ENCODE measurements around the gene BCL2L11. TPM values are rescaled to one million over a fixed set of nuclear protein-coding genes. Genes with fewer than 3 reads are reported as not detected.

Gene BCL2L11
- total and polyA plus RNA-seq, 10 of the 15 experiments (the other 5 are each of a cell fraction or from before 2014, with no cell fraction given) = 0.29 to 10.1 (median 1.1) TPM

DNA sequence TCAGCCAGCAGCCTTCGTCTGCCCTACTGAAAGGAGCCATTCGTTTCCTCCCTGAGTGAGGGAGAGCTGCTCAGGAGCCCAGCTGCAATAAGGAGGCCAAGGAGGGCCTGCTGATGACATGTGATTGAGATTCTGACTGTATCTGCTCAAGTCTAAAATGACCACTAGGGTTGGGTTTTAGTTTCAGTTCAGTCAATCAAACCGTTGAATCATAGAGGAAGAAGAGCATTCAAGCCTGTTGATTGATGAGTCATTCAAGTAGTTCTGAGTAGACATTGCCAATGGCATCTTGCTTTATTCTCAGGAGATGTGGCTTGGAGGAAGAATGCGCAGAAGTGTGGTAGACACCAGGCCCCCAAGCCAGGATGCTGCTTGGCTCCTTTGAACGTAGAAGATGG lies 19.9 kb upstream of the BCL2L11 start (continued):
- TF ChIP-seq CHD2 (IDR thresholded peaks at IDR 0.05; ENCODE audit: borderline replicate concordance, low read depth, low read length) (no peak), SPI1 (IDR thresholded peaks at IDR 0.05; ENCODE audit: borderline replicate concordance, insufficient read depth, low read depth, low read length) (no peak; the same call in 1 of the 2 replicates), MTA2 (IDR thresholded peaks at IDR 0.05; ENCODE audit: low read depth) (peak; percentile 74; the same call in 1 of the 2 replicates), BRCA1 (IDR thresholded peaks at IDR 0.05; ENCODE audit: low read depth, low read length) (no peak), FOXM1 (IDR thresholded peaks at IDR 0.05; ENCODE audit: low read depth, low read length) (peak; percentile 78), EGR1 (IDR thresholded peaks at IDR 0.05; ENCODE audit: borderline replicate concordance in 1 of 2, low read depth in 2 of 2, low read length in 2 of 2) (no peak), PAX5 (IDR thresholded peaks at IDR 0.05; ENCODE audit: borderline replicate concordance, low read depth, low read length) (peak; percentile 90), CREM (IDR thresholded peaks at IDR 0.05; ENCODE audit: low read depth) (peak; percentile 59; the same call in 1 of the 2 replicates), SMC3 (IDR thresholded peaks at IDR 0.05; ENCODE audit: borderline replicate concordance, low read length) (no peak), RFX5 (IDR thresholded peaks at IDR 0.05; ENCODE audit: low read depth, low read length) (no peak), RAD51 (IDR thresholded peaks at IDR 0.05) (no peak), SIN3A (IDR thresholded peaks at IDR 0.05; ENCODE audit: low read depth, low read length) (no peak), CBFB (IDR thresholded peaks at IDR 0.05; ENCODE audit: low read depth) (no peak), SIX5 (IDR thresholded peaks at IDR 0.05; ENCODE audit: low read depth, low read length, severe bottlenecking) (no peak), YY1 (IDR thresholded peaks at IDR 0.05; ENCODE audit: low read depth, low read length) (no peak), PAX8 (IDR thresholded peaks at IDR 0.05) (no peak), ZNF384 (IDR thresholded peaks at IDR 0.05; ENCODE audit: borderline replicate concordance, low read depth, low read length) (no peak), EED (IDR thresholded peaks at IDR 0.05; ENCODE audit: low read depth) (peak; percentile 71), ZSCAN29 (IDR thresholded peaks at IDR 0.05) (no peak), IKZF2 (IDR thresholded peaks at IDR 0.05) (peak; percentile 84 to 85), SMAD1 (IDR thresholded peaks at IDR 0.05; ENCODE audit: low read depth, partially characterized antibody) (no peak), TARDBP (IDR thresholded peaks at IDR 0.05; ENCODE audit: borderline replicate concordance) (no peak), ETV6 (conservative IDR thresholded peaks at IDR 0.05 in 1 of 2, IDR thresholded peaks at IDR 0.05 in 1 of 2; ENCODE audit: borderline replicate concordance in 1 of 2, low read depth in 1 of 2) (peak in 1 of 2 experiments; percentile 28; a peak in 1 of 4 replicates), POLR2A (IDR thresholded peaks at IDR 0.05; ENCODE audit: low read depth, low read length) (no peak)
- TF ChIP-seq, protein P1, sequence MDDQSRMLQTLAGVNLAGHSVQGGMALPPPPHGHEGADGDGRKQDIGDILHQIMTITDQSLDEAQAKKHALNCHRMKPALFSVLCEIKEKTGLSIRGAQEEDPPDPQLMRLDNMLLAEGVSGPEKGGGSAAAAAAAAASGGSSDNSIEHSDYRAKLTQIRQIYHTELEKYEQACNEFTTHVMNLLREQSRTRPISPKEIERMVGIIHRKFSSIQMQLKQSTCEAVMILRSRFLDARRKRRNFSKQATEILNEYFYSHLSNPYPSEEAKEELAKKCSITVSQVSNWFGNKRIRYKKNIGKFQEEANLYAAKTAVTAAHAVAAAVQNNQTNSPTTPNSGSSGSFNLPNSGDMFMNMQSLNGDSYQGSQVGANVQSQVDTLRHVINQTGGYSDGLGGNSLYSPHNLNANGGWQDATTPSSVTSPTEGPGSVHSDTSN (IDR thresholded peaks at IDR 0.05; ENCODE audit: insufficient replicate concordance, low read depth, low read length) = peak; percentile 81
- TF ChIP-seq, protein P2, sequence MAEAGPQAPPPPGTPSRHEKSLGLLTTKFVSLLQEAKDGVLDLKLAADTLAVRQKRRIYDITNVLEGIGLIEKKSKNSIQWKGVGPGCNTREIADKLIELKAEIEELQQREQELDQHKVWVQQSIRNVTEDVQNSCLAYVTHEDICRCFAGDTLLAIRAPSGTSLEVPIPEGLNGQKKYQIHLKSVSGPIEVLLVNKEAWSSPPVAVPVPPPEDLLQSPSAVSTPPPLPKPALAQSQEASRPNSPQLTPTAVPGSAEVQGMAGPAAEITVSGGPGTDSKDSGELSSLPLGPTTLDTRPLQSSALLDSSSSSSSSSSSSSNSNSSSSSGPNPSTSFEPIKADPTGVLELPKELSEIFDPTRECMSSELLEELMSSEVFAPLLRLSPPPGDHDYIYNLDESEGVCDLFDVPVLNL (IDR thresholded peaks at IDR 0.05; ENCODE audit: low read depth, low read length) = no peak
- TF ChIP-seq, protein P3, sequence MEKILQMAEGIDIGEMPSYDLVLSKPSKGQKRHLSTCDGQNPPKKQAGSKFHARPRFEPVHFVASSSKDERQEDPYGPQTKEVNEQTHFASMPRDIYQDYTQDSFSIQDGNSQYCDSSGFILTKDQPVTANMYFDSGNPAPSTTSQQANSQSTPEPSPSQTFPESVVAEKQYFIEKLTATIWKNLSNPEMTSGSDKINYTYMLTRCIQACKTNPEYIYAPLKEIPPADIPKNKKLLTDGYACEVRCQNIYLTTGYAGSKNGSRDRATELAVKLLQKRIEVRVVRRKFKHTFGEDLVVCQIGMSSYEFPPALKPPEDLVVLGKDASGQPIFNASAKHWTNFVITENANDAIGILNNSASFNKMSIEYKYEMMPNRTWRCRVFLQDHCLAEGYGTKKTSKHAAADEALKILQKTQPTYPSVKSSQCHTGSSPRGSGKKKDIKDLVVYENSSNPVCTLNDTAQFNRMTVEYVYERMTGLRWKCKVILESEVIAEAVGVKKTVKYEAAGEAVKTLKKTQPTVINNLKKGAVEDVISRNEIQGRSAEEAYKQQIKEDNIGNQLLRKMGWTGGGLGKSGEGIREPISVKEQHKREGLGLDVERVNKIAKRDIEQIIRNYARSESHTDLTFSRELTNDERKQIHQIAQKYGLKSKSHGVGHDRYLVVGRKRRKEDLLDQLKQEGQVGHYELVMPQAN (conservative IDR thresholded peaks at IDR 0.05) = no peak
- TF ChIP-seq, protein P4, sequence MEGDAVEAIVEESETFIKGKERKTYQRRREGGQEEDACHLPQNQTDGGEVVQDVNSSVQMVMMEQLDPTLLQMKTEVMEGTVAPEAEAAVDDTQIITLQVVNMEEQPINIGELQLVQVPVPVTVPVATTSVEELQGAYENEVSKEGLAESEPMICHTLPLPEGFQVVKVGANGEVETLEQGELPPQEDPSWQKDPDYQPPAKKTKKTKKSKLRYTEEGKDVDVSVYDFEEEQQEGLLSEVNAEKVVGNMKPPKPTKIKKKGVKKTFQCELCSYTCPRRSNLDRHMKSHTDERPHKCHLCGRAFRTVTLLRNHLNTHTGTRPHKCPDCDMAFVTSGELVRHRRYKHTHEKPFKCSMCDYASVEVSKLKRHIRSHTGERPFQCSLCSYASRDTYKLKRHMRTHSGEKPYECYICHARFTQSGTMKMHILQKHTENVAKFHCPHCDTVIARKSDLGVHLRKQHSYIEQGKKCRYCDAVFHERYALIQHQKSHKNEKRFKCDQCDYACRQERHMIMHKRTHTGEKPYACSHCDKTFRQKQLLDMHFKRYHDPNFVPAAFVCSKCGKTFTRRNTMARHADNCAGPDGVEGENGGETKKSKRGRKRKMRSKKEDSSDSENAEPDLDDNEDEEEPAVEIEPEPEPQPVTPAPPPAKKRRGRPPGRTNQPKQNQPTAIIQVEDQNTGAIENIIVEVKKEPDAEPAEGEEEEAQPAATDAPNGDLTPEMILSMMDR (IDR thresholded peaks at IDR 0.05 in 2 of 3, conservative IDR thresholded peaks at IDR 0.05 in 1 of 3; ENCODE audit: control insufficient read depth in 2 of 3, extremely low read depth in 1 of 3, insufficient read depth in 1 of 3, low read depth in 3 of 3, low read length in 3 of 3) = peak in 2 of 3 experiments; percentile 11 to 21; a peak in 2 of 6 replicates

All from GM12878 (cell line).